HCT116 (cell line): ENCODE data around the gene POLE3.

Experiments used
- ATF3 ChIP-seq: IDR thresholded peaks from 2 replicates; pipeline ENCODE4 v1.6.1; 2012
- CEBPB ChIP-seq: IDR thresholded peaks from 2 replicates; pipeline ENCODE4 v1.6.1; 2012; ENCODE audit warnings: low read depth
- EGR1 ChIP-seq: IDR thresholded peaks from 2 replicates; pipeline ENCODE4 v1.6.1; 2012; ENCODE audit warnings: low read depth
- EZH2 ChIP-seq: fragments of 200-600 bp; sonication (generic); IDR thresholded peaks from 2 replicates; pipeline ENCODE4 v1.6.1; 2017; ENCODE audit warnings: antibody characterized with exemption, mixed run types
- JUND ChIP-seq: IDR thresholded peaks from 2 replicates; pipeline ENCODE4 v1.6.1; 2012
- POLR2A ChIP-seq: IDR thresholded peaks from 2 replicates; pipeline ENCODE4 v1.7.0; 2011; ENCODE audit warnings: borderline replicate concordance; ENCODE audit not compliant: insufficient read depth, insufficient read length; ENCODE audit errors: extremely low read depth
- POLR2AphosphoS5 ChIP-seq: IDR thresholded peaks from 2 replicates; pipeline ENCODE4 v1.6.1; 2011; ENCODE audit warnings: mild to moderate bottlenecking, low read depth, low read length, moderate library complexity
- RAD21 ChIP-seq: IDR thresholded peaks from 2 replicates; pipeline ENCODE4 v1.6.1; 2012; ENCODE audit warnings: low read depth, mild to moderate bottlenecking
- SIN3A ChIP-seq: IDR thresholded peaks from 2 replicates; pipeline ENCODE4 v1.6.1; 2012; ENCODE audit warnings: low read depth
- YY1 ChIP-seq: IDR thresholded peaks from 2 replicates; pipeline ENCODE4 v1.6.1; 2011; ENCODE audit warnings: low read length, low read depth, moderate library complexity, mild to moderate bottlenecking; ENCODE audit not compliant: insufficient replicate concordance; ENCODE audit errors: extremely low read depth
- TF ChIP-seq, protein P1 (sequence below), 3 experiments: fragments of 200-600 bp in 1 of 3; sonication (generic) in 1 of 3; IDR thresholded peaks in 2 of 3; conservative IDR thresholded peaks in 1 of 3; 2 replicates each; pipeline ENCODE4 v1.5.1; 2012 to 2017; ENCODE audit warnings: low read depth in 2 of 3, low read length in 2 of 3, antibody characterized with exemption in 1 of 3, borderline replicate concordance in 1 of 3, control low read depth in 1 of 3, mild to moderate bottlenecking in 1 of 3, mixed read lengths in 1 of 3, mixed run types in 1 of 3, moderate library complexity in 1 of 3; ENCODE audit not compliant: insufficient read depth in 1 of 3
- TF ChIP-seq, protein P2 (sequence below): IDR thresholded peaks from 2 replicates; pipeline ENCODE4 v1.6.1; 2012; ENCODE audit warnings: low read depth

DNA sequence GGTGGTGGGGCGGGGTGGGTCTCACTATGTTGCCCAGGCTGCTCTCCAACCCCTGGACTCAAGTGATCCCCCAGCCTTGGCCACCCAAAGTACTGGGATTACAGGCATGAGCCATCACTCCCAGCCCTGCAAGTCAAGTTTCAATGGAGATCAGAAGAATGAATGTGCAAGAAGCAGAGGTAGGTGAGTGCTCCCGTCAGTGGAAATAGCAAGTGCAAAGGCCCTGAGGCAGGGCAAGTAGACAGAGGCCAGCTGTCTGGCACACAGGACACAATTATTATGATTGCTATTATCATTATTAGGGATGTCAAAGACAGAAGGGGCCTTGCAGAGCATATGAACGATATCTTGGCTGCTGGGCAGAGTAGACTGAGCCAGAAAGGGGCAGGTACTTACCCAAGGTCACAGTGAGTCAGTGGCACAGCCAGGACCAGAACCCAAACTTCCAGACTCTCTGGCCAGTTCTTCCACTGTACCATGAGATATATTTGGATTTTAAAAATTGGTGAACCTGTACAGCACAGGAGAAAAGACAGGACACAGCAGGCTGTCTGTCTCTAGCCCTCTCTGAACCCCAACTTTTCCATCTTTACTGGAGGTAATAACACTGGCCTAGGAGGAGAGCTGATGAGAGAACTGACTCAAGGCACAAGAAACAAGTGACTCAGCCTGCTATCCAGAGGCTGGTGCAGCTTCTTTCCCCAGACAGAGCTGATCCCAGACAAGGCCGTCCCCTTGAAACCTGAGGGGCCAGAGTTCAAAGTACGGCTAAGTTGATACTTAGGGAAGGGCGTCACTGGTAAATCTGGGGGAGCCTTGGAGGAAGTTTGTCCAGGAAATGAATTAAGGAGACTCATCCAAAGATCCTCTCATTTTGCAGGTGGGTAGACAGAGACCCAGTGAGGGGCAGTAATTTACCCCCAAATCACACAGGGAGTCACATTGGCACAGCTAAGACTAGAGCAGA, 35.1 kb downstream of the POLE3 start:
- TF ChIP-seq ATF3, result no peak
- no peak; the same call in none of the 2 replicates for TF ChIP-seq POLR2AphosphoS5
- no peak for TF ChIP-seq POLR2A
- TF ChIP-seq EGR1, result no peak
- TF ChIP-seq JUND, result no peak
- TF ChIP-seq RAD21, result no peak
- no peak for TF ChIP-seq EZH2
- no peak for TF ChIP-seq CEBPB
- TF ChIP-seq SIN3A, result no peak
- TF ChIP-seq, protein P1, sequence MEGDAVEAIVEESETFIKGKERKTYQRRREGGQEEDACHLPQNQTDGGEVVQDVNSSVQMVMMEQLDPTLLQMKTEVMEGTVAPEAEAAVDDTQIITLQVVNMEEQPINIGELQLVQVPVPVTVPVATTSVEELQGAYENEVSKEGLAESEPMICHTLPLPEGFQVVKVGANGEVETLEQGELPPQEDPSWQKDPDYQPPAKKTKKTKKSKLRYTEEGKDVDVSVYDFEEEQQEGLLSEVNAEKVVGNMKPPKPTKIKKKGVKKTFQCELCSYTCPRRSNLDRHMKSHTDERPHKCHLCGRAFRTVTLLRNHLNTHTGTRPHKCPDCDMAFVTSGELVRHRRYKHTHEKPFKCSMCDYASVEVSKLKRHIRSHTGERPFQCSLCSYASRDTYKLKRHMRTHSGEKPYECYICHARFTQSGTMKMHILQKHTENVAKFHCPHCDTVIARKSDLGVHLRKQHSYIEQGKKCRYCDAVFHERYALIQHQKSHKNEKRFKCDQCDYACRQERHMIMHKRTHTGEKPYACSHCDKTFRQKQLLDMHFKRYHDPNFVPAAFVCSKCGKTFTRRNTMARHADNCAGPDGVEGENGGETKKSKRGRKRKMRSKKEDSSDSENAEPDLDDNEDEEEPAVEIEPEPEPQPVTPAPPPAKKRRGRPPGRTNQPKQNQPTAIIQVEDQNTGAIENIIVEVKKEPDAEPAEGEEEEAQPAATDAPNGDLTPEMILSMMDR (IDR thresholded peaks at IDR 0.05 in 2 of 3, conservative IDR thresholded peaks at IDR 0.05 in 1 of 3; ENCODE audit: borderline replicate concordance in 1 of 3, insufficient read depth in 1 of 3, low read depth in 2 of 3, low read length in 2 of 3), result no peak
- no peak for TF ChIP-seq YY1
- TF ChIP-seq, protein P2, sequence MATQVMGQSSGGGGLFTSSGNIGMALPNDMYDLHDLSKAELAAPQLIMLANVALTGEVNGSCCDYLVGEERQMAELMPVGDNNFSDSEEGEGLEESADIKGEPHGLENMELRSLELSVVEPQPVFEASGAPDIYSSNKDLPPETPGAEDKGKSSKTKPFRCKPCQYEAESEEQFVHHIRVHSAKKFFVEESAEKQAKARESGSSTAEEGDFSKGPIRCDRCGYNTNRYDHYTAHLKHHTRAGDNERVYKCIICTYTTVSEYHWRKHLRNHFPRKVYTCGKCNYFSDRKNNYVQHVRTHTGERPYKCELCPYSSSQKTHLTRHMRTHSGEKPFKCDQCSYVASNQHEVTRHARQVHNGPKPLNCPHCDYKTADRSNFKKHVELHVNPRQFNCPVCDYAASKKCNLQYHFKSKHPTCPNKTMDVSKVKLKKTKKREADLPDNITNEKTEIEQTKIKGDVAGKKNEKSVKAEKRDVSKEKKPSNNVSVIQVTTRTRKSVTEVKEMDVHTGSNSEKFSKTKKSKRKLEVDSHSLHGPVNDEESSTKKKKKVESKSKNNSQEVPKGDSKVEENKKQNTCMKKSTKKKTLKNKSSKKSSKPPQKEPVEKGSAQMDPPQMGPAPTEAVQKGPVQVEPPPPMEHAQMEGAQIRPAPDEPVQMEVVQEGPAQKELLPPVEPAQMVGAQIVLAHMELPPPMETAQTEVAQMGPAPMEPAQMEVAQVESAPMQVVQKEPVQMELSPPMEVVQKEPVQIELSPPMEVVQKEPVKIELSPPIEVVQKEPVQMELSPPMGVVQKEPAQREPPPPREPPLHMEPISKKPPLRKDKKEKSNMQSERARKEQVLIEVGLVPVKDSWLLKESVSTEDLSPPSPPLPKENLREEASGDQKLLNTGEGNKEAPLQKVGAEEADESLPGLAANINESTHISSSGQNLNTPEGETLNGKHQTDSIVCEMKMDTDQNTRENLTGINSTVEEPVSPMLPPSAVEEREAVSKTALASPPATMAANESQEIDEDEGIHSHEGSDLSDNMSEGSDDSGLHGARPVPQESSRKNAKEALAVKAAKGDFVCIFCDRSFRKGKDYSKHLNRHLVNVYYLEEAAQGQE, result no peak
